Measurements from ENCODE around the gene PIP5K1B. TPM values are rescaled to one million over a fixed set of nuclear protein-coding genes. Genes with fewer than 3 reads are reported as not detected.

Gene PIP5K1B
- total RNA-seq, 1 experiment from 2014 or later = 2.5 TPM

- DNase-seq = no peak
- H3K9me3 ChIP-seq (ENCODE audit: control insufficient read depth, low read depth, low read length) = no peaks in the 10 kb centered on the region
- TF ChIP-seq CTCF (conservative IDR thresholded peaks at IDR 0.05) = no peak
- no peak overlapping the region for H3K18ac ChIP-seq (ENCODE audit: insufficient read length, low read depth, low read length)
- no peaks in the 10 kb centered on the region for H3K4me1 ChIP-seq (ENCODE audit: insufficient read depth, low read length)
- H3K23me2 ChIP-seq (ENCODE audit: insufficient read length, low read depth, low read length, poor library complexity, severe bottlenecking) = no peaks in the 10 kb centered on the region
- no CpG with 5 or more reads among the region's 4 CpGs for WGBS (ENCODE audit: extremely low coverage, insufficient read length, low lambda C conversion rate)
- Mint-ChIP-seq H3K4me1 (no peaks in the 10 kb centered on the region), H3K36me3 (ENCODE audit: insufficient read depth in 1 of 3, low read depth in 3 of 3) (peaks cover 0 to 2% (median 0%) of the 10 kb centered on the region in 3 experiments; a peak in 2 of 7 replicates), H3K4me3 (no peak overlapping the region), H3K27me3 (ENCODE audit: low read depth) (no peaks in the 10 kb centered on the region), H3K9me3 (no peaks in the 10 kb centered on the region), H3K27ac (no peak overlapping the region)
- H3K79me1 ChIP-seq (ENCODE audit: insufficient read depth, low read depth, low read length, poor library complexity, severe bottlenecking) = no peaks in the 10 kb centered on the region
- no peak overlapping the region for H3T11ph ChIP-seq (ENCODE audit: low read length)
- no peak overlapping the region for H3K9ac ChIP-seq (ENCODE audit: extremely low read depth, insufficient read length, low read length)
- H3K27ac ChIP-seq (ENCODE audit: insufficient read length, low read depth, low read length) = no peak overlapping the region
- H3K79me2 ChIP-seq (ENCODE audit: insufficient read depth, low read length) = no peaks in the 10 kb centered on the region
- H4K20me1 ChIP-seq (ENCODE audit: control insufficient read depth, insufficient read depth, insufficient read length) = no peaks in the 10 kb centered on the region
- no peak overlapping the region for H3K23ac ChIP-seq (ENCODE audit: insufficient read length, low read depth, low read length)
- no peaks in the 10 kb centered on the region for H3K27me3 ChIP-seq (ENCODE audit: insufficient read depth, low read length)
- H3K4ac ChIP-seq (ENCODE audit: low read depth, low read length) = no peak overlapping the region
- H2BK12ac ChIP-seq (ENCODE audit: insufficient read length, low read depth, low read length) = no peak overlapping the region
- H2AFZ ChIP-seq (ENCODE audit: low read length) = no peak overlapping the region
- H2BK20ac ChIP-seq (ENCODE audit: low read depth, low read length, poor library complexity, severe bottlenecking) = no peak overlapping the region
- H2BK5ac ChIP-seq (ENCODE audit: insufficient read length, low read length) = no peak overlapping the region
- no peak overlapping the region for H4K91ac ChIP-seq (ENCODE audit: insufficient read length, low read depth, low read length)
- H4K8ac ChIP-seq (replicated peaks; ENCODE audit: insufficient read length, low read depth, low read length) = no peak overlapping the region
- no peak overlapping the region for H2BK120ac ChIP-seq (ENCODE audit: low read depth, low read length, poor library complexity, severe bottlenecking)
- no peak overlapping the region for H3K56ac ChIP-seq (ENCODE audit: insufficient read length, low read depth, low read length)
- no peak overlapping the region for H2AK5ac ChIP-seq (ENCODE audit: insufficient read length, low read length)
- no peak overlapping the region for H3K14ac ChIP-seq (ENCODE audit: insufficient read depth, low read length)
- H3K4me2 ChIP-seq (ENCODE audit: insufficient read depth, insufficient read length, low read length) = no peak overlapping the region
- no peak overlapping the region for H2BK15ac ChIP-seq (ENCODE audit: low read depth, low read length)
- no peak overlapping the region for H4K5ac ChIP-seq (ENCODE audit: insufficient read length, low read depth, low read length)
Measured at GRCh38 chr9:68969538-68969937, 264.5 kb downstream of the PIP5K1B start.
